ENCODE measurements around the gene CAPN11.

DNA sequence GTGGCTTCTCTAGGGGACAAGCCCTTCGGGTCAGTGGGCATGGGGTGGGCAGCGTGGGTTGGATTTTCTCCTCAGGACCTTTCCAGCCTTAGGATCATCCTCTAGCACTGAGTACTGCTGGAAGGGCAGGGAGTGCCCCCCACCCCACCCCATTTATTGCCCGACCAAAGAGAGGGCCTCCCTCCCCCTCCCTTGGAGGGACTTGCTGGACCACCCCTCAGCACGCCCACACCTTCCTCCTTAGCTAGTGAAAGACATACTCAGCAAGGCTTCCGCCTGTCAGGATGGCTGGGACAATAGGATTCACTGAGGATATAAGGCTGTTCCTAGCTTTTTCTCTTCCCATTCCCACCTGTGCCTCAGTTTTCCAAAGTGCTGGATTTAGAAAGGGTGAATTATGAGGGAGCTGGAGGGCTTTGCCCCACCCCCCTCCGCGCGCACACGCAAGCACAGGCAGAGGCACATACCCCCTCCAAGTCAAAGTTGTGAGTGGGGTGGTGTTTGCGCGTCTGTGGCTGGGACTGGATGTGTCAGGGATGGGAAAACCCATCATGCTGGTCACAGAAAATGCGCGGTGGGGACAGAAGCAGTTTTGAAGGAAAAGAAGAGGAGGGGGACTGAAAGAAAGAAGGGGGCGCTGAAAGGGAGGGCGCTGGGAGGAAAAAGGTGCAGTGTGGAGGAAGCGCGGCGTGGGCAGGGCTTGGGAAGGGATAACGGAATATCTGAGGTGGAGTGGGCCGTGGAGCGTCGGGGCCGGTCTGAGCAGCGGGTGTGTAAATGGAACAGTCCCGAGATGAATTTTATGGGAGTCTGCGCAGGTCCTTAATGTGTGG is 64.1 kb downstream of the CAPN11 start:
- TF ChIP-seq YY1 (IDR thresholded peaks at IDR 0.05; ENCODE audit: insufficient read depth, insufficient read length) = no peak
- no peak for TF ChIP-seq SUZ12 (IDR thresholded peaks at IDR 0.05; ENCODE audit: extremely low read depth, insufficient read depth, insufficient read length)
